Keratinocyte (primary cell): ENCODE data around the gene ASCC3.

Source experiments
- EZH2 ChIP-seq: IDR thresholded peaks from one replicate; pipeline ENCODE4 v1.6.1; 2012; ENCODE audit warnings: inconsistent platforms, mild to moderate bottlenecking, low read length, moderate library complexity
- TF ChIP-seq, protein P1 (sequence below), 3 experiments: IDR thresholded peaks in 1 of 3; conservative IDR thresholded peaks in 1 of 3; optimal IDR thresholded peaks in 1 of 3; 2 replicates in 2 of 3; 3 replicates in 1 of 3; pipeline versions ENCODE3 to v1.5.1; 2011; ENCODE audit warnings: low read length in 3 of 3, mild to moderate bottlenecking in 3 of 3, moderate library complexity in 2 of 3, control low read depth in 1 of 3, inconsistent platforms in 1 of 3; ENCODE audit not compliant: insufficient read depth in 2 of 3; ENCODE audit errors: extremely low read depth in 1 of 3

- TF ChIP-seq, protein P1, sequence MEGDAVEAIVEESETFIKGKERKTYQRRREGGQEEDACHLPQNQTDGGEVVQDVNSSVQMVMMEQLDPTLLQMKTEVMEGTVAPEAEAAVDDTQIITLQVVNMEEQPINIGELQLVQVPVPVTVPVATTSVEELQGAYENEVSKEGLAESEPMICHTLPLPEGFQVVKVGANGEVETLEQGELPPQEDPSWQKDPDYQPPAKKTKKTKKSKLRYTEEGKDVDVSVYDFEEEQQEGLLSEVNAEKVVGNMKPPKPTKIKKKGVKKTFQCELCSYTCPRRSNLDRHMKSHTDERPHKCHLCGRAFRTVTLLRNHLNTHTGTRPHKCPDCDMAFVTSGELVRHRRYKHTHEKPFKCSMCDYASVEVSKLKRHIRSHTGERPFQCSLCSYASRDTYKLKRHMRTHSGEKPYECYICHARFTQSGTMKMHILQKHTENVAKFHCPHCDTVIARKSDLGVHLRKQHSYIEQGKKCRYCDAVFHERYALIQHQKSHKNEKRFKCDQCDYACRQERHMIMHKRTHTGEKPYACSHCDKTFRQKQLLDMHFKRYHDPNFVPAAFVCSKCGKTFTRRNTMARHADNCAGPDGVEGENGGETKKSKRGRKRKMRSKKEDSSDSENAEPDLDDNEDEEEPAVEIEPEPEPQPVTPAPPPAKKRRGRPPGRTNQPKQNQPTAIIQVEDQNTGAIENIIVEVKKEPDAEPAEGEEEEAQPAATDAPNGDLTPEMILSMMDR (optimal IDR thresholded peaks at IDR 0.05 in 1 of 3, IDR thresholded peaks at IDR 0.05 in 1 of 3, conservative IDR thresholded peaks at IDR 0.05 in 1 of 3; ENCODE audit: extremely low read depth in 1 of 3, insufficient read depth in 2 of 3, low read length in 3 of 3) = no peak
- TF ChIP-seq EZH2 = no peak
Measured at GRCh38 chr6:100504786-100505737, 376.1 kb downstream of the ASCC3 start.
